ENCODE measurements around the gene ZFP28.

The ZFP28 gene

GRCh38 chr19:56538761-56539263 lies at the start of gene ZFP28:
TSS of gene ZFP28 (plus strand) at chr19:56538948. CDS start at chr19:56539019, 71 bp downstream.
- DNase-seq = no peak

- no peak for DNase-seq
These were observed 47.3 kb upstream of the ZFP28 start for GRCh38 chr19:56491399-56491798.

- no peak for DNase-seq
These were observed 34.2 kb upstream of the ZFP28 start for GRCh38 chr19:56504581-56504980.

- peak; percentile 100 for DNase-seq
These were observed 31.1 kb upstream of the ZFP28 start, which contains the start of gene ZNF471 for GRCh38 chr19:56507446-56508289. TSS of gene ZNF471 (plus strand) at chr19:56507855. CDS start at chr19:56511572, 3,717 bp downstream.

DNA sequence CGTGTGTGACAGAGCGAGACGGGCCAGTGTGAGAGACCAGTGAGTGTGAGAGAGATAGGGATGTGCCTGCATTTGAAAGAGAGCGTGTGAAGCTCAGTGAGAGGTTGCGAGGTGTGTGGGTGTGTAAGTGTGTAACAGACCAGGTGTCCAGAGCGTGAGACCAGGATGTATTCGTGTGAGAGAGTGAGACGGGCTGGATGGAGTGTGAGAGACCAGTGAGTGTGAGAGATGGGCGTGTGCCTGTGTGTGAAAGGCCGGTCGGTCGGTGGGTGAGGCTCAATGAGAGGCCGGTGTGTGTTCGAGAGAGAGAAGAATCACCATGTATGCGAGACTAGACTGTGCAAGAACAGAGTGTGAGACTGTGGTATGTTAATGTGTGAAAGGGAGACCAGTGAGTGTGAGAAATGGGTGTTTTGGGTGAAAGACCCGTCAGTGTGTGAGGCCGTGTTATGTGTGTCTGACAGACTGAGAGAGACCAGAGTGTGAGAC lies 30.4 kb upstream of the ZFP28 start:
- DNase-seq = no peak

- no peak for DNase-seq
These were observed 13.4 kb upstream of the ZFP28 start for GRCh38 chr19:56525214-56525860.

- DNase-seq = no peak
These were observed 1.3 kb upstream of the ZFP28 start for GRCh38 chr19:56537442-56537841.

GRCh38 chr19:56538254-56538760 lies 441 bp upstream of the ZFP28 start:
- DNase-seq = peak; percentile 97

DNA sequence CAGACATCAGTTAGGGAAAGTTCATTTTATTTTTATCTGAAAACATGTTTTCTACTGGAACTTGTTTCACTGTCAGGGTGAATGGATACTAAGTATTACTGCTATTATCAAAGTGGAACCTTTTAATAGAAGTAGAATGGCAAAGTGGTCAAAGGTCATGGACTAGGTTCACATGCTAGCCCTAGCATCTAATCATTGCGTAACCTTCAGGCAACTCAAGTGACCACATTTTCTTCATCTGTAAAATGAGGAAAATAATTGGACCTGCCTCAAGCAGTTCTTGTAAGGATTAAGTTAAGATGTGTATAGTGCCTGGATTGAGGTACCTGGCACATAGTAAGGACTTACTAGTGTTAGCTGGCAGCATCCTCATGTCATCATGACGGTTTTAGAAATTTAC lies 5.0 kb downstream of the ZFP28 start:
- DNase-seq = no peak

DNA sequence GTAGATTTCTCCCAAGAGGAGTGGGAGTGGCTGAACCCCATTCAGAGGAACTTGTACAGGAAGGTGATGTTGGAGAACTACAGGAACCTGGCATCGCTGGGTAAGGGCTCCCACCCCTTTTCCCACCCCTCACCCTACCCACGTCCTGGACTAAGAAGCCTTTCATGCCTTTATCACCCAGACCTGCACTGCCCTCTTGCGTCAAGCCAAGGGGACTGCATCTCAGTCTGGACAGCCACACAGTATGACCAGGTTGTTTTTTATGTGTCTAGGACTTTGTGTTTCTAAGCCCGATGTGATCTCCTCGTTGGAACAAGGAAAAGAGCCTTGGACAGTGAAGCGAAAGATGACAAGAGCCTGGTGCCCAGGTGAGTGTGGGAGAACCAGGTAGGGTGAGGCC lies 8.8 kb downstream of the ZFP28 start:
- peak; percentile 21 for DNase-seq

GRCh38 chr19:56554272-56554869 lies 15.6 kb downstream of the ZFP28 start:
- no peak for DNase-seq

GRCh38 chr19:56562766-56563165 lies 24.0 kb downstream of the ZFP28 start:
- DNase-seq = no peak

DNA sequence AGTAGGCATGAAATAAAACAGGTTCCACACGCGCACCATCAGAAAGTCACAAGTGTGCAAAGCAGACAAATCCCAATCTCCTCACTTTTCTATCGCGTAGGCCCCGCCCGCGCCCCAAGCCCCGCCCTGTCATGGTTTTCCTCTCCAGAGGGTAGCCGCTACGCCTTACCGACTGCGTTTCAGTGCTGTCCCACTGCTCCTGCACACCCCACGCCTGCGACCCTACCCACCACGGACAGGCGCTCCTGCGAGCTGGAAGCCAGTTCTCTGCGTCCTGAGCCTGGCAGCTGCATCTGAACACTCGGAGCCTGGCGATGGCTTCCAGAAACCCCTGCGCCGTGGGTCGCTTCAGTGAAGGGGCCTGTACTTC lies 28.1 kb downstream of the ZFP28 start:
- DNase-seq = no peak

GRCh38 chr19:56567274-56568120 lies 28.7 kb downstream of the ZFP28 start, which contains the start of gene ZNF470:
TSS of gene ZNF470 (plus strand) at chr19:56567468. CDS start at chr19:56570312, 2,844 bp downstream.
- DNase-seq = peak; percentile 97

DNA sequence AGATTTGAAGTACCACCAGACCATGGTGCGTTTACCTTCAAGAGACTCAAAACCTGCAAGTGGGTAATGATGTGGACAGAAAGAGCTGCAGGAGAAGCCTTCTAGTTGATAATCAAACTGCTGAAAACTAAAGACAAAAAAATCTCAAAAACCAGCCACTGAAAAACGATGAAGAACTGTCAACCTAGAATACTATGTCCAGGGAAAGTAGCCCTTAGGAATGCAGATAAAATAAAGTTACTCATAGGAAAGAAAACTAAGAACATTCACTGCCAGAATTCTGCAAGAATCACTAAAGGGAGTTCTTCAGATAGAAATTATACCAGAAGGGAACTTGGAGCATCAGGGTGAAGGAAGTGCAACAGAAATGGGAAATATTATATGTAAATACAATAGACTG lies 33.8 kb downstream of the ZFP28 start:
- peak; percentile 41 for DNase-seq

- DNase-seq = no peak
These were observed 35.2 kb downstream of the ZFP28 start for GRCh38 chr19:56573914-56574313.

- no peak for DNase-seq
These were observed 39.2 kb downstream of the ZFP28 start for GRCh38 chr19:56577719-56578602.

GRCh38 chr19:56594446-56594782 lies 55.7 kb downstream of the ZFP28 start:
- no peak for DNase-seq

GRCh38 chr19:56594783-56595547 lies 56.2 kb downstream of the ZFP28 start, which contains the start of gene ZNF71:
TSS of gene ZNF71 (plus strand) at chr19:56595302. CDS start at chr19:56601559, 6,257 bp downstream.
- peak; percentile 96 for DNase-seq

GRCh38 chr19:56595548-56595899 lies 56.8 kb downstream of the ZFP28 start:
- no peak for DNase-seq

Data from eye (tissue), 1 donor.